ENCODE results near the gene XPNPEP1.

GRCh38 chr10:109922976-109923921 is at the start of gene XPNPEP1:
- TF ChIP-seq POLR2A (IDR thresholded peaks at IDR 0.05; ENCODE audit: low read length) (peak; percentile 77), GATA1 (IDR thresholded peaks at IDR 0.05; ENCODE audit: low read depth, low read length) (no peak)

Data from erythroblast (primary cell).